Measurements from ENCODE around the gene B3GALT5. TPM values are rescaled to one million over a fixed set of nuclear protein-coding genes. Genes with fewer than 3 reads are reported as not detected.
A peak's percentile ranks its signal among the peaks of the same experiment; 100 is the strongest.

Gene B3GALT5
- total RNA-seq, 2 donors from 2014 or later, result 114 to 205 TPM

GRCh38 chr21:39663066-39663465 is 50.3 kb downstream of the B3GALT5 start:
- Histone ChIP-seq H3K27me3 (no peaks in the 10 kb centered on the region), H3K36me3 (no peaks in the 10 kb centered on the region), H3K27ac (no peak overlapping the region), H3K4me3 (no peak overlapping the region), H3K9ac (ENCODE audit: low read depth in 2 of 2, low read length in 2 of 2) (no peak overlapping the region), H3K4me1 (no peaks in the 10 kb centered on the region), H3K9me3 (no peaks in the 10 kb centered on the region)
- peak; percentile 15 for DNase-seq
- TF ChIP-seq CTCF (IDR thresholded peaks at IDR 0.05), result no peak
- intact Hi-C loops (cut with DNase I), result no loop called here

GRCh38 chr21:39663742-39664492 is 51.2 kb downstream of the B3GALT5 start:
- no peak overlapping the region for H3K27ac ChIP-seq
- no peaks in the 10 kb centered on the region for H3K4me1 ChIP-seq
- no peaks in the 10 kb centered on the region for H3K9me3 ChIP-seq
- intact Hi-C loops (cut with DNase I), result no loop called here
- H3K9ac ChIP-seq (ENCODE audit: low read depth in 2 of 2, low read length in 2 of 2), result no peak overlapping the region
- peak; percentile 14 for DNase-seq
- no peaks in the 10 kb centered on the region for H3K36me3 ChIP-seq
- no peak overlapping the region for H3K4me3 ChIP-seq
- TF ChIP-seq CTCF (IDR thresholded peaks at IDR 0.05), result no peak
- H3K27me3 ChIP-seq, result no peaks in the 10 kb centered on the region

GRCh38 chr21:39664586-39664985 is 51.8 kb downstream of the B3GALT5 start:
- Histone ChIP-seq H3K27me3 (no peaks in the 10 kb centered on the region), H3K27ac (no peak overlapping the region), H3K4me1 (no peaks in the 10 kb centered on the region), H3K36me3 (no peaks in the 10 kb centered on the region), H3K4me3 (no peak overlapping the region), H3K9ac (ENCODE audit: low read depth in 2 of 2, low read length in 2 of 2) (no peak overlapping the region), H3K9me3 (no peaks in the 10 kb centered on the region)
- DNase-seq, result peak; percentile 16
- intact Hi-C loops (cut with DNase I), result no loop called here
- no peak for TF ChIP-seq CTCF (IDR thresholded peaks at IDR 0.05)

GRCh38 chr21:39666026-39666425 is 53.3 kb downstream of the B3GALT5 start:
- DNase-seq, result peak; percentile 9
- TF ChIP-seq CTCF (IDR thresholded peaks at IDR 0.05), result no peak
- H3K4me3 ChIP-seq, result no peak overlapping the region
- H3K27me3 ChIP-seq, result no peaks in the 10 kb centered on the region
- H3K9me3 ChIP-seq, result no peaks in the 10 kb centered on the region
- H3K4me1 ChIP-seq, result no peaks in the 10 kb centered on the region
- H3K9ac ChIP-seq (ENCODE audit: low read depth in 2 of 2, low read length in 2 of 2), result no peak overlapping the region
- H3K27ac ChIP-seq, result no peak overlapping the region
- no peaks in the 10 kb centered on the region for H3K36me3 ChIP-seq
- intact Hi-C loops (cut with DNase I), result no loop called here

- Histone ChIP-seq H3K9ac (ENCODE audit: low read depth in 2 of 2, low read length in 2 of 2) (no peak overlapping the region), H3K4me3 (no peak overlapping the region), H3K27me3 (no peaks in the 10 kb centered on the region), H3K4me1 (no peaks in the 10 kb centered on the region), H3K9me3 (no peaks in the 10 kb centered on the region), H3K36me3 (no peaks in the 10 kb centered on the region), H3K27ac (no peak overlapping the region)
- intact Hi-C loops (cut with DNase I), result no loop called here
- no peak for TF ChIP-seq CTCF (IDR thresholded peaks at IDR 0.05)
- peak; percentile 31 for DNase-seq
Measured at GRCh38 chr21:39666681-39667315, 54.1 kb downstream of the B3GALT5 start.
